DMS 273 treated with DMSO at 0.1 percent for 48 hours (cell line): ENCODE results near the gene SDR42E1.
"Not testable (repeated sequence)": the region's sequence is repeated elsewhere in the genome, so short reads cannot be mapped to it uniquely, and the experiment has no call there.

ENCODE experiments used
- DNase-seq: peaks from one replicate; lab custom pipeline; 2025; lab: John Stamatoyannopoulos, UW

The SDR42E1 gene

GRCh38 chr16:82004601-82005000, 6.7 kb downstream of the SDR42E1 start:
- no peak for DNase-seq

- no peak for DNase-seq
Observed at GRCh38 chr16:82002831-82003230, 8.4 kb downstream of the SDR42E1 start.

GRCh38 chr16:81997738-81998137, 13.5 kb downstream of the SDR42E1 start:
- DNase-seq = no peak

- no peak for DNase-seq
Observed at GRCh38 chr16:81996664-81997509, 14.4 kb downstream of the SDR42E1 start.

GRCh38 chr16:81995651-81996050, 15.6 kb downstream of the SDR42E1 start:
- DNase-seq = no peak

- no peak for DNase-seq
Observed at GRCh38 chr16:81994485-81994884, 16.8 kb downstream of the SDR42E1 start.

GRCh38 chr16:81992859-81993258, 18.4 kb downstream of the SDR42E1 start:
- DNase-seq = no peak

GRCh38 chr16:81987706-81988105, 23.6 kb downstream of the SDR42E1 start:
- DNase-seq = no peak

- DNase-seq = no peak
Observed at GRCh38 chr16:81987121-81987520, 24.1 kb downstream of the SDR42E1 start.

GRCh38 chr16:81977335-81977942, 33.8 kb downstream of the SDR42E1 start:
- DNase-seq = not testable (repeated sequence)

GRCh38 chr16:81975637-81976036, 35.6 kb downstream of the SDR42E1 start:
- DNase-seq = no peak

GRCh38 chr16:81973737-81974136, 37.5 kb downstream of the SDR42E1 start:
- no peak for DNase-seq

- no peak for DNase-seq
Observed at GRCh38 chr16:81971853-81972252, 39.4 kb downstream of the SDR42E1 start.

GRCh38 chr16:81967358-81967757, 43.9 kb downstream of the SDR42E1 start:
- DNase-seq = no peak

GRCh38 chr16:81964808-81965207, 46.5 kb downstream of the SDR42E1 start:
- DNase-seq = no peak

GRCh38 chr16:81956213-81956948, 54.9 kb downstream of the SDR42E1 start:
- no peak for DNase-seq

- no peak for DNase-seq
Observed at GRCh38 chr16:81951564-81951963, 59.7 kb downstream of the SDR42E1 start.

- DNase-seq = no peak
Observed at GRCh38 chr16:81946206-81946605, 65.1 kb downstream of the SDR42E1 start.

GRCh38 chr16:81945665-81946064, 65.6 kb downstream of the SDR42E1 start:
- no peak for DNase-seq

- DNase-seq = no peak
Observed at GRCh38 chr16:81942007-81942601, 69.2 kb downstream of the SDR42E1 start.

GRCh38 chr16:81940781-81941560, 70.3 kb downstream of the SDR42E1 start:
- DNase-seq = peak; percentile 5
